Astrocyte of the spinal cord (primary cell): Measurements from ENCODE around the gene NME7.

Experiments
- DNase-seq: peaks from one replicate; pipeline ENCODE4 v3.0.0; 2011; ENCODE audit warnings: low read depth, low spot score
- H3K4me3 ChIP-seq: 2 replicates; pipeline ENCODE4 v1.5.1; 2011; ENCODE audit warnings: low read depth, mild to moderate bottlenecking, low read length, moderate library complexity
- in situ Hi-C: cut with HindIII; loops from 2 replicates; pipeline ENCODE4 v1.10.0; 2017; ENCODE audit warnings: low sequenced_read_pairs
- TF ChIP-seq, protein P1 (sequence below): IDR thresholded peaks from 2 replicates; pipeline ENCODE4 v1.5.1; 2012; ENCODE audit warnings: low read depth, mild to moderate bottlenecking, low read length, inconsistent platforms

NME7 gene

GRCh38 chr1:169387399-169387798, 19.8 kb upstream of the NME7 start:
- DNase-seq, result no peak
- in situ Hi-C loops, result no loop called here
- TF ChIP-seq, protein P1, sequence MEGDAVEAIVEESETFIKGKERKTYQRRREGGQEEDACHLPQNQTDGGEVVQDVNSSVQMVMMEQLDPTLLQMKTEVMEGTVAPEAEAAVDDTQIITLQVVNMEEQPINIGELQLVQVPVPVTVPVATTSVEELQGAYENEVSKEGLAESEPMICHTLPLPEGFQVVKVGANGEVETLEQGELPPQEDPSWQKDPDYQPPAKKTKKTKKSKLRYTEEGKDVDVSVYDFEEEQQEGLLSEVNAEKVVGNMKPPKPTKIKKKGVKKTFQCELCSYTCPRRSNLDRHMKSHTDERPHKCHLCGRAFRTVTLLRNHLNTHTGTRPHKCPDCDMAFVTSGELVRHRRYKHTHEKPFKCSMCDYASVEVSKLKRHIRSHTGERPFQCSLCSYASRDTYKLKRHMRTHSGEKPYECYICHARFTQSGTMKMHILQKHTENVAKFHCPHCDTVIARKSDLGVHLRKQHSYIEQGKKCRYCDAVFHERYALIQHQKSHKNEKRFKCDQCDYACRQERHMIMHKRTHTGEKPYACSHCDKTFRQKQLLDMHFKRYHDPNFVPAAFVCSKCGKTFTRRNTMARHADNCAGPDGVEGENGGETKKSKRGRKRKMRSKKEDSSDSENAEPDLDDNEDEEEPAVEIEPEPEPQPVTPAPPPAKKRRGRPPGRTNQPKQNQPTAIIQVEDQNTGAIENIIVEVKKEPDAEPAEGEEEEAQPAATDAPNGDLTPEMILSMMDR, result no peak
- H3K4me3 ChIP-seq, result no peak overlapping the region

- DNase-seq, result no peak
- H3K4me3 ChIP-seq, result no peak overlapping the region
- TF ChIP-seq, protein P1, result no peak
- in situ Hi-C loops, result no loop called here
These were observed 15.9 kb upstream of the NME7 start for GRCh38 chr1:169383449-169383848.

- in situ Hi-C loops, result no loop called here
- DNase-seq, result no peak
- TF ChIP-seq, protein P1, result no peak
- no peak overlapping the region for H3K4me3 ChIP-seq
These were observed 13.6 kb upstream of the NME7 start for GRCh38 chr1:169381162-169381561.

DNA sequence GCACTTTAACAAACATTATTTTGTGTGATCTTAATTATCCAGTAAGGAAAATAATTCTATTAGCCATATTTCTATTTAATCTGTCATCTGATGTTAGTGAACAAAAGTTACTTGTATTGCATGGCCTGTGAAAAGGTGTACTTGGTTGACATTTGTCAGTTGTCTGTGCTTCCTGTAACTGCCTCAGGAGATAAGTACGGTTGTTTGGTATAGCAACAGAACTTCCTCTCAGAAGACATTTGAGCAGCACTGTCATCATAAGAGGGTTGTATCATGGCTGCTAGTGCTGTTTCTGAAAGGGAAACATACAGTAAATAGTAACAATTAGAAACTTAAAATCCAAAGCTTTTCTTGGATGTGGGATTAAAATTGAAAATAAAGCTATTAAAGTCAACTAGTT, 3.8 kb upstream of the NME7 start:
- no peak overlapping the region for H3K4me3 ChIP-seq
- DNase-seq, result no peak
- TF ChIP-seq, protein P1, result no peak
- in situ Hi-C loops, result no loop called here

DNA sequence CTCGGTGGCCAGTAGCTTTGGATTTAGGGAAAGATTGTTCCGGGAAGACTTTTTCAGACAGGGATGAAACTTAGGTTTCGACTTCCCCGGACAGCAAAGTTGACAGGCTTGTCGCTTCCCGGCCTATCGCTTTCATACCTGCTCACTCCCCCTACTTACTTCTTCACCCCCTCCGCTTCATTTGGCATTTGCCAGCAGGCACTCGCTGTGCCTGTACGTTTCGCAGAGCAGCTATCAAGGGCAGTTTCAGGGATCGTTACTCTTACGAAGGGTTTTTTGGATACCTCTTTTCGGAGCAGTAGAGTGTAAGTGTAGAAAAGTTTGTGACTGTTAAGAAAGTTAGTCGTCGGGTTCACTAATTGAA, 791 bp upstream of the NME7 start:
- TF ChIP-seq, protein P1, result no peak
- H3K4me3 ChIP-seq, result peak overlapping the region; percentile 95
- in situ Hi-C loops, result no loop called here
- DNase-seq, result no peak

DNA sequence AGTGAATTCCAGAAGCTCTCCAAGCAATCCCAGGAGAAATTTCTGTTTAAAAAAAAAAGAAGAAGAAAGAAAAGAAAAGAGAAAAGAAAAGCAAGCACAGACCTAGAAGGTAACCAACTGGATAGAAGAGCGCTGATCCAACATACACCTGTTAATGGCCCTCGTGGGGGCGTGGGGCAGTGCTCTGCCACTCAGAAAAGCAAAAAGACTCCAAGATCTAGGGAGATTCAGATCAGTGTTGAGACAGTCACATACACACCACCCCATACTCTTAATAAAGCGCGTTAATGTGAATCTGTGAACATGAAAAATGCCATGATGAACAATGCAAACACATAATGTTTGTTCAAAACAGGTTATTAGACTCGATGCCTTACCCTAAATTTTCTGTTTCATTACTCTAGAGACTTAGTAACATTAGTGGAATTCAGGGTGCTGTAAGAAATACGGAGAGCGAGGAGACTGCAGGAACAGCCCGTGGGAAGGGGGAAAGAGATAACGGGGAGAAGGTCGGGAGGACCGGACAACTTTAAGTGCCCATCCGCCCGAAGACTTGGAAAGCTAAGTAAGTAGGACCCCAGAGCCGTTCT, 406 bp downstream of the NME7 start:
- in situ Hi-C loops, result no loop called here
- H3K4me3 ChIP-seq, result peak overlapping the region; percentile 95
- TF ChIP-seq, protein P1, result no peak
- no peak for DNase-seq

- TF ChIP-seq, protein P1, result no peak
- in situ Hi-C loops, result no loop called here
- DNase-seq, result no peak
- no peak overlapping the region for H3K4me3 ChIP-seq
These were observed 2.6 kb downstream of the NME7 start for GRCh38 chr1:169364948-169365347.
